Stimulated activated naive B cell treated with anti-CD40 and anti-IgM and Interleukin-4, amounts not matched to agents 10 μg/mL and 1 μg/mL and 100 μg/mL, for 72 hours (primary cell): Measurements from ENCODE around the gene GH2.
"Not testable (repeated sequence)": the region's sequence is repeated elsewhere in the genome, so short reads cannot be mapped to it uniquely, and the experiment has no call there.

Source experiments
- ATAC-seq, 2 donors: fragments of 150-1000 bp; cut with Tn5 transposase; replicated peaks; 2 replicates each; pipeline ENCODE4 v1.10.0; 2021; ENCODE audit warnings: moderate library complexity in 1 of 2
- DNase-seq: peaks from one replicate; pipeline ENCODE4 v3.0.0; 2021
- H3K27ac Mint-ChIP-seq: one replicate; pipeline ENCODE4 v1.8.0; 2022; ENCODE audit warnings: mild to moderate bottlenecking, mixed read lengths
- H3K27me3 Mint-ChIP-seq, 2 donors: one replicate each; pipeline ENCODE4 v1.8.0; 2022; ENCODE audit warnings: mixed read lengths in 2 of 2
- H3K36me3 Mint-ChIP-seq, 2 donors: one replicate each; pipeline ENCODE4 v1.8.0; 2022; ENCODE audit warnings: mixed read lengths in 2 of 2, mild to moderate bottlenecking in 1 of 2
- H3K4me1 Mint-ChIP-seq, 2 donors: one replicate each; pipeline ENCODE4 v1.8.0; 2022; ENCODE audit warnings: mixed read lengths in 2 of 2, mild to moderate bottlenecking in 1 of 2
- H3K4me3 Mint-ChIP-seq, 2 donors: one replicate each; pipeline ENCODE4 v1.8.0; 2022; ENCODE audit warnings: mild to moderate bottlenecking in 2 of 2, mixed read lengths in 2 of 2, moderate library complexity in 1 of 2
- H3K9me3 Mint-ChIP-seq, 2 donors: one replicate each; pipeline ENCODE4 v1.8.0; 2022; ENCODE audit warnings: mixed read lengths in 2 of 2, mild to moderate bottlenecking in 1 of 2

The GH2 gene

DNA sequence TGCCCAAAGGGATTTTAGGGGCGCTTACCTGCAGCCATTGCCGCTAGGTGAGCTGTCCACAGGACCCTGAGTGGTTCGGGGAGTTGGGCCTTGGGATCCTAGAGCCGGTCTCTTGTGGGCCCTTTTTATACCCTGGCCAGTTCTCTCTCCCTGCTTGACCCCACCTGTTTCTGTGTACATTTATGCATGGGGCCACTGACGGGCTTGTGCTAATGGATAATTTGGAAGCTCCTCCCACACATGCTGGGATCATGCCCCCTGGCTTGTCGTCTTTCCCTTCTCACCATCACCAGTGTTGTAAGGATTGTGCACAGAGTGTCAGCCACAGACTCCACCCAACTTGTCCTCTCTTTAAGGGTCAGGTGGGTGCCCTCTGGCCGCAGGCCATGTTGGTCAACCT, 8.2 kb downstream of the GH2 start, which contains the start of gene CSH2:
CSH2 (minus strand) TSS at position 101 of the 400 bp plus-strand sequence; CDS start at position 38, 63 bp downstream.
- H3K27ac Mint-ChIP-seq, H3K27me3 Mint-ChIP-seq, ATAC-seq, H3K9me3 Mint-ChIP-seq, DNase-seq, H3K4me1 Mint-ChIP-seq, H3K4me3 Mint-ChIP-seq, H3K36me3 Mint-ChIP-seq: not testable (repeated sequence)

DNA sequence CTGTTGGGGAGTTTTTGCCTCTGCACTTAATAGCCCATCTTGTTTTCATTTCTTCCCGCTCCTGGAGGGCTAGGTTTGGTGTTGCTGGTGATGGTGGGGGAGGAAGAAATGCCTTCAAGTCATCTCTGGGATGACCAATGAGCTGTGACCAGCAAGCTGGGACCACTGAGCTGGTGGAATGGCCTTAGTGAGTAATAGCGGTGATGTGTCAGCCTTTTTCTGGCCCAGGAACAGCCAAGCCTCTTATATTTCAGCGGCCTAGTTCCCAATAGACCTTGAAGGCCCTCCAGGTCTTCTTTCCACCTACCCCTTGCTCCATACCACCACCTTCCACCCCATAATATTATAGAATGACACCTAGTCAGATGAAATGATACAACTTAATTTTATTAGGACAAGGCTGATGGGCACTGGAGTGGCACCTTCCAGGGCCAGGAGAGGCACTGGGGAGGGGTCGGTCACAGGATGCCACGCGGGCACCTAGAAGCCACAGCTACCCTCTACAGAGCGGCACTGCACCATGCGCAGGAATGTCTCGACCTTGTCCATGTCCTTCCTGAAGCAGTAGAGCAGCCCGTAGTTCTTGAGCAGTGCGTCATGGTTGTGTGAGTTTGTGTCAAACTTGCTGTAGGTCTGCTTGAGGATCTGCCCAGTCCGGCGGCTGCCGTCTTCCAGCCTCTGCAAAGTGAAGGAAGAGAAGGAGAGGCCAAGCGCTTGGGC, 9.9 kb downstream of the GH2 start:
- not testable (repeated sequence) for H3K9me3 Mint-ChIP-seq, H3K4me1 Mint-ChIP-seq, H3K36me3 Mint-ChIP-seq, H3K27me3 Mint-ChIP-seq, H3K27ac Mint-ChIP-seq, ATAC-seq, DNase-seq, H3K4me3 Mint-ChIP-seq

DNA sequence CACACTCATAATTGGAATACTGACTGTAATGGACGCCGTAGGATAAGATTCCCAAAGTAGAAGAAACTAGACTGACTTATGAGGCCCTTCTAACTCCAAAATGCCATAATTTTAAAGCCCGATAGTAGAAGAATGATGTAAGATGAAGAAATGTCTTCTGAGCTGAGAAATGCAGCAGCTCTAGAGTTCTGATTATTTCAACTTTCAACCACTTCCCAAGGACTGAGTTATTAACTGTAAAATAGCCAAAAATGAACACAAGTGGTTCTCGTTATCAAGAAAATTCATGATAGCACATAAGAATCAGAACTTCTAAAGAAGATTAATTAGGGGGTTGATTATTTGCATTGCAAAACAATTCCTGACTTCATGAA, 11.5 kb downstream of the GH2 start:
- H3K27ac Mint-ChIP-seq, H3K36me3 Mint-ChIP-seq, H3K27me3 Mint-ChIP-seq, H3K4me1 Mint-ChIP-seq, ATAC-seq, H3K4me3 Mint-ChIP-seq, DNase-seq, H3K9me3 Mint-ChIP-seq: not testable (repeated sequence)

DNA sequence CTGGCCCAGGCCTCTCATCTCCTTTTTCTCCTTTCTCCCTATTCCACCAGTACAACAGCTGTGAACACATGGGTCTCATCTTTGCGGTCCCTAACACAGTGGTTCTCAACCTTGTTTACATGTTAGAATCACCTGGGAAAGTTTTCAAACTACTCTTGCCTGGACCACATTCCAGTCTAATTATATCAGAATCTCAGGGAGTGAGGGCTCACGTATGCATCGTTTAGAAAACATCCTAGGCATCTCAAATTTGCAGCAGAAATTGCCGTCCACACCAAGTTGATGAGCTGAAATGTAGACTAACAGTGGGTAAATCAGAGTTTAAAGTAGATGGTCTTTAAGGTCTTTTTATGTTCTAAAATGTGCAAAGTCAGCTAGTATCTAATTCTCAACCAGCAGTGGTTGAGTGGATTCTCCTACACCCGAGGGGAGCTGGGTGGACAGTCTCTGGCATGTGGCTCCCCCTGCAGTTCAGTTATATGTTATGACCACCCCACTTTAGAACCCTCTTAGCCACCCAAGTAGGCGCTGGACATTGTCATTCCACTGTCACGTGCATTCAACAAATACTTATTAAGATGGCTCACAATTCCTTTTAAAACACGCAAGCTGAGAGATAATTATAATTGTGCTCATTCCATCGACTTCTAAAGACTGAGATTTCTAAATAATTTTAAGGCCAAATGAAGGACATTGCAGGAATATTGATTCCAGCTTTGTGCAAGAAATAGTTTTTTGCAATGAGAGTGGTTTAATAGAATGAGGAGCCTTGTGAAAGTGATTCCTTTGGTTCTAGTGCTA, 12.1 kb downstream of the GH2 start:
- H3K9me3 Mint-ChIP-seq, H3K36me3 Mint-ChIP-seq, H3K4me1 Mint-ChIP-seq, H3K4me3 Mint-ChIP-seq, DNase-seq, H3K27ac Mint-ChIP-seq, H3K27me3 Mint-ChIP-seq: not testable (repeated sequence)
- ATAC-seq: peak in 1 of 2 donors; percentile 51

DNA sequence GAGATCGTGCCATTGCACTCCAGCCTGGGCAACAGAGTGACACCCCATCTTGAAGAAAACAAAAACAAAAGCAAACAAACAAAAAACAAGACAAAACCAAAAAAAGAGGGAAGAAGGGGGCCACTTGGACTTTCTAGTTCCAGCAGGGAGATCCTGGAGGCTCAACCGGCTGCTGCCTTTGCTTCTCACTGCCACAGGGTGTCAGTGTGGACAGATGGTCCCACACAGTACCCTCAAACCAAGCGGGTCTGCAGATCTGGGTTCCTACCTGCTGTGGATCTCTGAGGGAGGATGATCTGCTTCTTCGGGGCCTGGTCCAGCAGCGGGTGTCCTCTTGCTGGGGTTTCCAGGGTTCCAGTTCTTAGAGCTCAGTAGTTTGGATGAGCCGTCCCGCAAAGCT, 15.1 kb downstream of the GH2 start:
- not testable (repeated sequence) for H3K36me3 Mint-ChIP-seq, DNase-seq, H3K4me1 Mint-ChIP-seq, H3K27me3 Mint-ChIP-seq, H3K4me3 Mint-ChIP-seq, H3K27ac Mint-ChIP-seq, H3K9me3 Mint-ChIP-seq
- ATAC-seq: peak; percentile 47 to 56

DNA sequence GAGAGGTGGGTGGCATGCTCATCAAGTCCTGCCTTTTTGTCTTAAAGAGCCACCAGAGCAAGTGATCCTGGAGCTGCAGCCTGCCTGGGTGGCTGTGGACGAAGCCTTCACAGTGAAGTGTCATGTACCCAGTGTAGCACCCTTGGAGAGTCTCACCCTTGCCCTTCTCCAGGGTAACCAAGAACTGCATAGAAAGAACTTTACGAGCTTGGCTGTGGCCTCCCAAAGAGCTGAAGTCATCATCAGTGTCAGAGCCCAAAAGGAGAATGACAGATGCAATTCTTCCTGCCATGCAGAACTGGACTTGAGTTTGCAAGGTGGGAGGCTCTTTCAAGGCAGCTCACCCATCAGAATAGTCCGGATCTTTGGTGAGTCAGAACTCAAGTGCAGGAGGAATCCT, 22.5 kb downstream of the GH2 start:
- Mint-ChIP-seq H3K36me3 (no peaks in the 10 kb centered on the region), H3K4me1 (peaks cover 0 to 2% of the 10 kb centered on the region in 2 donors), H3K9me3 (no peaks in the 10 kb centered on the region), H3K27me3 (no peaks in the 10 kb centered on the region), H3K27ac (no peak overlapping the region), H3K4me3 (no peak overlapping the region)
- no peak for ATAC-seq
- no peak for DNase-seq

DNA sequence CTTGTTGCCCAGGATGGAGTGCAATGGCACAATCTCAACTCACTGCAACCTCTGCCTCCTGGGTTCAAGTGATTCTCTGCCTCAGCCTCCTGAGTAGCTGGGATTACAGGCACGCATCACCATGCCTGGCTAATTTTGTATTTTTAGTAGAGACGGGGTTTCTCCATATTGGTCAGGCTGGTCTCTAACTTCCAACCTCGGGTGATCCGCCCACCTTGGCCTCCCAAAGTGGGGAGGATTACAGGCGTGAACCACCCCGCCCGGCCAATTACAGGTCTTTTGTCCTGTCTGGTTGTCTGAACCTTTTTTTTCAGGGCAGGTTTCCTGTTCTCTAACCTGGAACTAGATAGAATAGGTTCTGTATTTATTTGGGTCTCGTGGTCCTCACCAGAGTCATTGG, 25.3 kb downstream of the GH2 start:
- not testable (repeated sequence) for DNase-seq, H3K4me3 Mint-ChIP-seq, H3K27ac Mint-ChIP-seq, H3K27me3 Mint-ChIP-seq, H3K9me3 Mint-ChIP-seq, ATAC-seq, H3K4me1 Mint-ChIP-seq, H3K36me3 Mint-ChIP-seq

DNA sequence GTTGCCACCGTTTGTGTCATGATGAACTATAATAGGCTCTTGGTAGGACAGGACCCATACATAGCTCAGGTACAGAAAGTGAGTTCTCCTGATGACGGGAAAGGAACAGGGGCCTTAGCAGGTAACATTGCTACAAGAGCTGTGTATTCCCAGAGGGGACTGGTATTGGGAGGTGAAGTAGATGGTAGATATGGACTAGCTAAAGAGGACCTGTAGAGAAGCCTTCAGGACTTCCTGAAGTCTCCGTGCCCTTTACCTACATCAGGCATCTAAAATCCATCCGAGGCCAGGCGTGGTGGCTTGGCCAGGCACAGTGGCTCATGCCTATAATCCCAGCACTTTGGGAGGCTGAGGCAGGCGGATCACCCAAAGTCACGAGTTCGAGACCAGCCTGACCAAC, 26.6 kb downstream of the GH2 start:
- Mint-ChIP-seq H3K36me3 (no peaks in the 10 kb centered on the region), H3K4me3 (no peak overlapping the region), H3K27ac (no peak overlapping the region), H3K27me3 (no peaks in the 10 kb centered on the region), H3K9me3 (no peaks in the 10 kb centered on the region), H3K4me1 (peaks cover 0 to 2% of the 10 kb centered on the region in 2 donors)
- ATAC-seq (no peak), DNase-seq (no peak)

DNA sequence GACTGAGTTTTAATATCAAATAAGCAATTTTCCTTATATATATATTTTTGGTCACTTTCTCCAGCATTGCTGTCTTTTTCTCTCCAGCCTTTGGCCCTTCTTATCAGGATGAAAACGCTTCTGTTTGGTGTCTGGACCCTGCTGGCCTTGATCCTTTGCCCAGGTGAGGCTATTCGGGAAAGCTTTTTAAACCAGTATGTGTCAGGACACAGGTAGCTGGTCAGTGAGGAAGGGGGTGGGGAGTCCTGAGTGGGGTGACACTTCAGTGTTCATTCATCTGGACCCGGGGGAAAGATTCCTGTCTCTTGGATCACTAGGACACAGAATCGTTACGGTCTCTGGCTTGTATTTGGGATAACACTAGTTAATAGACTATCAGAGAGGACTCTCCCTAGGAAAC, 27.0 kb downstream of the GH2 start:
- no peak for DNase-seq
- no peak for ATAC-seq
- no peaks in the 10 kb centered on the region for H3K9me3 Mint-ChIP-seq
- no peaks in the 10 kb centered on the region for H3K27me3 Mint-ChIP-seq
- H3K27ac Mint-ChIP-seq: peak overlapping the region; percentile 25
- no peaks in the 10 kb centered on the region for H3K36me3 Mint-ChIP-seq
- H3K4me3 Mint-ChIP-seq: no peak overlapping the region
- H3K4me1 Mint-ChIP-seq: no peaks in the 10 kb centered on the region

DNA sequence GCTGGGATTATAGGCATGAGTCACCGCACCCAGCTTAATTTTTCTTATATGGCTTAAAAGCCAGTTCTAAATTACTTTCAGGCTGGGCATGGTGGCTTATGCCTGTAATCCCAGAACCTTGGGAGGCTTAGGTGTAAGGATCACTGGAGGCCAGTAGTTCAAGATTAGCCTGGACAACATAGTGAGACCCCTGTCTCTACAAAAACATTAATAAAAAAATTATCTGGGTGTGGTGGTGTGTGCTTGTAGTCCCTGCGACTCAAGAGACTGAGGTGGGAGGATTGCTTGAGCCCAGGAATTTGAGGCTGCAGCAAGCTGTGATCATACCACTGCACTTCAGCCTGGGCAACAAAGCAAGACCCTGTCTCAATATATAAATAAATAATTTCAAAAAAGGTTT, 28.5 kb downstream of the GH2 start:
- H3K4me1 Mint-ChIP-seq: peaks cover 6 to 11% of the 10 kb centered on the region in 2 donors

DNA sequence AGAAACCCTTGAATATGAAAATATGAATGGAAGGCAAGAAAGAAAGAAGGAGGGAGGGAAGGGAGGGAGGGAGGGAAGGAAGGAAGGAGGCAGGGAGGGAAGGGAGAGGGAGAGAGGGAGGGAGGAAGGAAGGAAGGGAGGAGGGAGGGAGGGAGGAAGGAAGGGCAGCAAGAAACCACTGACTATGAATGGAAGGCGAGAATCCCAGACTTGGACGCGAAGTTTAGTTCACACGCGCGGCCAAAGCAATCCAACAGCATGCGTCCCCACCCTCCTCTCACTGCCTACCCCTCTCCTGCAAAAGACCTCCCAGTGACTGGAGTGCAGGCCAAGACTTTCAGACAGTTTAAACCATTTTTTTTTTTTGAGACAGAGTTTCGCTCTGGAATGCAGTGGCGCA, 31.3 kb downstream of the GH2 start:
- H3K4me3 Mint-ChIP-seq: no peak overlapping the region
- peaks cover 4 to 11% of the 10 kb centered on the region in 2 donors for H3K36me3 Mint-ChIP-seq
- no peak for ATAC-seq
- DNase-seq: no peak
- peaks cover 11 to 17% of the 10 kb centered on the region in 2 donors for H3K4me1 Mint-ChIP-seq
- H3K27me3 Mint-ChIP-seq: no peaks in the 10 kb centered on the region
- peaks cover 0 to 11% of the 10 kb centered on the region in 2 donors for H3K9me3 Mint-ChIP-seq
- H3K27ac Mint-ChIP-seq: no peak overlapping the region

More for the DNA sequence above, 28.5 kb downstream of the GH2 start:
- ATAC-seq (no peak), DNase-seq (no peak)
- no peak overlapping the region for H3K27ac Mint-ChIP-seq
- H3K36me3 Mint-ChIP-seq: peaks cover 2 to 6% of the 10 kb centered on the region in 2 donors
- peaks cover 0 to 6% of the 10 kb centered on the region in 2 donors for H3K9me3 Mint-ChIP-seq
- no peak overlapping the region for H3K4me3 Mint-ChIP-seq
- no peaks in the 10 kb centered on the region for H3K27me3 Mint-ChIP-seq

DNA sequence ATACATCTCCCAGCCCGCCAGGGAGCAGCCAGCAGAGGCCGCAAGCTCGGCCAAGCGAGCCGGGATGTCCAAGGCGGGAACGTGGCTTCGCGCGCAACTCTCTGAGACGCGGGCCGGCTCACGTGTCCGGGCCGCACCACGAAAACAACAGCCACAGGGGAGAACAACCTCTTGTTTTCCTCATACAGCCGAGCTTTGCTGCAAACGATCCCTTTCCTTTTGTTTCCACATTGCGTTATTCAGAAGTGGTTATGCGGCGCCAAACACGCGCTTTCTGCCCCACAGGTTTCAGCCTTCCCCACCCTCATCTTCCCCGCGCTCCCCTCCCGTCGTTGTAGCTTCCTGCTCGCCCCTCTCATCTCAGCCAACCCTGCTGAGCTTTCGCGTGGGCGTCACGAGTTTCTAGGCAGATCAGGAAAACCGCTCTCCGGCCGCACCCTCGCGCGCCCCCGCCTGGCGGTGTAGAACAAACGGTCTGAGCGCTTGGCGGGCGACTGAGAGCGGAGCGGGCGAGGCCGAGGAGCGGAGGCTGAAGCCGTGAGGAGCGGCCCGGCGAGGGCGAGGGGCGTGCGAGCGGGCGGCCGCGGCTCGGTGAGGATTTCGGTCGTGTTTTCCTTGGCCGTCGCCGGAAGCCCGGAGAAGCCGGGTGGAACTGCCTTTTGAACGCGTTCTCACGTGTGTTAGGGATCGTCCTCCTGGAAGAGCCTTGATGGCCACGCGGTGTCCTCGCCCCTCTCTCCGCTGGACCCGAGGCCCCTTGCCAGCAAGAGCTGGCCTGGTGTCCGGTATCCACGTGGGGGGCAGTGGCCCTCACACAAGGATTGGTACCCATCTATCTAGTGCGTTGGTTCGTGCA, 32.7 kb downstream of the GH2 start:
- peak overlapping the region; percentile 98 for H3K27ac Mint-ChIP-seq
- ATAC-seq: peak; percentile 94 to 95
- no peaks in the 10 kb centered on the region for H3K27me3 Mint-ChIP-seq
- peaks cover 0 to 11% of the 10 kb centered on the region in 2 donors for H3K9me3 Mint-ChIP-seq
- DNase-seq: peak; percentile 96
- H3K4me3 Mint-ChIP-seq: peak overlapping the region; percentile 81 to 85
- H3K36me3 Mint-ChIP-seq: peaks cover 4 to 11% of the 10 kb centered on the region in 2 donors
- peaks cover 14 to 21% of the 10 kb centered on the region in 2 donors for H3K4me1 Mint-ChIP-seq

DNA sequence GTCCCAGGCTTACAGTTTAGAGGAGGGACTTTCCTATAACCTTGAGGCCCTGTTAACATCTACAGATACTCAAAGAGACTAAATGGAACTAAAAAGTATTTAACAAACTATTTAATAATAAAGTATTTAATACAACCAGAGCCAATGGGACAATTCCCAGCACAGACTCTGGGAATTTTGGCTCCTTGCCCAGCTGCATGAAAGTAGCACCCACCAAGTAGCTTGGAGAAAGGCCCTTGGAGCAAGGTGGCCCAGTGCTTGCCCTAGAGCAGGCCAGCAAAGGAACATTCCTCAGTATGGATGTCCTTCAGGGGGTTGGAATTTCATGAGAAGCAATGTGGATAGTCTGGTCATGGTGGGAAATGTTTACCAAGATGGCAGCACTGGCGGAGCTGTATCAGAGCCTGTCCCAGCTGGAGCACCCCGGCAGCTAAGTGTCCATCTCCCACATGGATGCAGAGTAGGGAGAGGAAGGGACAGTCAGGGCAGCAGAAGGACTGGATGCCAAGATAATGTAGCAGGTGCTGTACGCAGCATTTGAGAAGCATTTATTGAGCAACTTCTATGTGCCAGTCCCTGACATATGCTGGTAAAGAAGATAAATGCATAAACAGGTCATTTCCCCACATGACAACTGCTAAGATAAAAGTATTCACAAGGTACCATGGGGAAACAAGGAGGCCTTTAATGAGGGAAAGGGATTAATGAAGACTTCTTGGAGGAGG, 34.1 kb downstream of the GH2 start:
- Mint-ChIP-seq H3K27me3 (no peaks in the 10 kb centered on the region), H3K27ac (peak overlapping the region; percentile 65), H3K4me1 (peaks cover 16 to 31% of the 10 kb centered on the region in 2 donors), H3K36me3 (peaks cover 4 to 11% of the 10 kb centered on the region in 2 donors), H3K9me3 (peaks cover 0 to 11% of the 10 kb centered on the region in 2 donors), H3K4me3 (peak overlapping the region; percentile 25 to 47)
- no peak for ATAC-seq
- DNase-seq: no peak

DNA sequence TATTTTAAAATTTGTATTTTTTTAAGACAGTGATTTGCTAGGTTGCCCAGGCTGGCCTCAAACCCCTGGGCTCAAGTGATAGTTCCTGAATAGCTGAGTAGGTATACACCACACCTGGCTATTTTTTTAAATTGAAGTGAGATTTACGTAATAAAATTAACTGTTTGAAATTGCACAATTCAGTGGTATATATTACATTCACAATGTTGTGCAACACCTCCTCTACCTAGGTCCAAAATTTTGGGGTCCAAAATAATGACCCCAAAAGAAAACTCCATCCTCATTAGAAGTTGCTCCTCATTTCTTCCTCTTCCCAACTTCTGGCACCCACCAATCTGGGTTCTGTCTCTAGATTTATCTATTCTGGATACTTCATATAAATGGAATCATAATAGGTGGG, 36.2 kb downstream of the GH2 start:
- no peak for ATAC-seq
- Mint-ChIP-seq H3K36me3 (peaks cover 11% of the 10 kb centered on the region in 2 donors), H3K27me3 (no peaks in the 10 kb centered on the region), H3K27ac (no peak overlapping the region), H3K4me1 (peaks cover 25 to 46% of the 10 kb centered on the region in 2 donors), H3K4me3 (no peak overlapping the region), H3K9me3 (peaks cover 0 to 11% of the 10 kb centered on the region in 2 donors)
- no peak for DNase-seq
